Vagina (tissue), 2 donors: ENCODE data around the gene REXO1.

ENCODE experiments used
- POLR2A ChIP-seq, 2 donors: fragments of 450-650 bp; IDR thresholded peaks; one replicate each; pipeline ENCODE4 v1.6.1; 2017; ENCODE audit warnings: antibody characterized with exemption in 2 of 2, mild to moderate bottlenecking in 2 of 2, moderate library complexity in 2 of 2
- POLR2AphosphoS5 ChIP-seq, 2 donors: sonication (generic); formaldehyde crosslinking; IDR thresholded peaks; one replicate each; pipeline ENCODE4 v1.9.0; 2017; ENCODE audit warnings: antibody characterized with exemption in 2 of 2, mild to moderate bottlenecking in 2 of 2, low read depth in 1 of 2; ENCODE audit not compliant: insufficient read depth in 1 of 2
- TF ChIP-seq, protein P1 (sequence below), 3 experiments: fragments of 450-650 bp in 2 of 3; fragments of 200-600 bp in 1 of 3; sonication (generic) in 1 of 3; IDR thresholded peaks; one replicate each; pipeline ENCODE4 v1.5.1; 2017 to 2019; ENCODE audit warnings: antibody characterized with exemption in 3 of 3, mild to moderate bottlenecking in 2 of 3, moderate library complexity in 2 of 3

DNA sequence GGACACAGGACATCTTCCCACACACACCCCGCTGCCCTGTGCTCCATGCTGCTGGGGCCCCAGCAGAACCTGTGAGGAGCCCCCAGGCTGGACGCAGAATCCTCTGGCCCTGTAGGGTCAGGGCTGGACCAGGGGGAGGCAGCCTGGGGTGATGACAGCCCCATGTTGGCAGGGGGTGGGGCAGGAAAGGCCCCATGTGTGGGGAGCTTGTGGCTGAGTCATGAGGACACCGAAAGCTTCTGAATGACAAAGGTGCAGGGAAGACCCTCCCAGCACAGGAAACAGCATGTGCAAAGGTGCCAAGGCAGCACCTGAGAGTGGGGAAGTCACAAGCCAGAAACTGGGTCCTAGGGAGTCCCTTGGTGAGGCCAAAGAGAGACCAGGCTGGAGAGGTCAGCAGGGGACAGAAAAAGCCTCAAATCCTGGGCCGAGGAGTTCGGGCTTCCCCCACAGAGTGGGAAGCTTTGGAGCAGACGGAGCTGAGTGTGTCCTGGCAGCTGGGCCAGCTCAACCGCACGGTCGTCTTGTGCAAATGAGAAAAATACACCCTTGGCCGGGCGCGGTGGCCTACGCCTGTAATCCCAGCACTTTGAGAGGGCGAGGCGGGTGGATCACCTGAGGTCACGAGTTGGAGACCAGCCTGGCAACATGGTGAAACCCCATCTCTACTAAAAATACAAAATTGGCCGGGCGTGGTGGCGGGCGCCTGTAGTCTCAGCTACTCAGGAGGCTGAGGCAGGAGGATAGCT lies 53.7 kb downstream of the REXO1 start:
- TF ChIP-seq, protein P1, sequence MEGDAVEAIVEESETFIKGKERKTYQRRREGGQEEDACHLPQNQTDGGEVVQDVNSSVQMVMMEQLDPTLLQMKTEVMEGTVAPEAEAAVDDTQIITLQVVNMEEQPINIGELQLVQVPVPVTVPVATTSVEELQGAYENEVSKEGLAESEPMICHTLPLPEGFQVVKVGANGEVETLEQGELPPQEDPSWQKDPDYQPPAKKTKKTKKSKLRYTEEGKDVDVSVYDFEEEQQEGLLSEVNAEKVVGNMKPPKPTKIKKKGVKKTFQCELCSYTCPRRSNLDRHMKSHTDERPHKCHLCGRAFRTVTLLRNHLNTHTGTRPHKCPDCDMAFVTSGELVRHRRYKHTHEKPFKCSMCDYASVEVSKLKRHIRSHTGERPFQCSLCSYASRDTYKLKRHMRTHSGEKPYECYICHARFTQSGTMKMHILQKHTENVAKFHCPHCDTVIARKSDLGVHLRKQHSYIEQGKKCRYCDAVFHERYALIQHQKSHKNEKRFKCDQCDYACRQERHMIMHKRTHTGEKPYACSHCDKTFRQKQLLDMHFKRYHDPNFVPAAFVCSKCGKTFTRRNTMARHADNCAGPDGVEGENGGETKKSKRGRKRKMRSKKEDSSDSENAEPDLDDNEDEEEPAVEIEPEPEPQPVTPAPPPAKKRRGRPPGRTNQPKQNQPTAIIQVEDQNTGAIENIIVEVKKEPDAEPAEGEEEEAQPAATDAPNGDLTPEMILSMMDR (IDR thresholded peaks at IDR 0.05) = no peak
- TF ChIP-seq POLR2AphosphoS5 (IDR thresholded peaks at IDR 0.05; ENCODE audit: insufficient read depth in 1 of 2, low read depth in 1 of 2) = no peak
- no peak for TF ChIP-seq POLR2A (IDR thresholded peaks at IDR 0.05)
